Fibroblast of the aortic adventitia (primary cell): ENCODE measurements around the gene SRP14. TPM values are rescaled to one million over a fixed set of nuclear protein-coding genes. Genes with fewer than 3 reads are reported as not detected.

Experiments used
- DNase-seq: peaks from one replicate; pipeline ENCODE4 v3.0.0-alpha.2; 2010; ENCODE audit warnings: low read depth
- H3K4me3 ChIP-seq: 2 replicates; pipeline ENCODE4 v1.5.1; 2011; ENCODE audit warnings: low read depth, mild to moderate bottlenecking, control low read depth, low read length, moderate library complexity
- CTCF ChIP-seq: IDR thresholded peaks from 2 replicates; pipeline ENCODE4 v1.5.1; 2011; ENCODE audit warnings: mild to moderate bottlenecking, low read length, control low read depth, inconsistent platforms; ENCODE audit not compliant: insufficient read depth
- total RNA-seq: library from RNA; depleted of rRNA; stranded (reverse); fragments of >200 nt; gene quantifications from 2 replicates; pipeline ENCODE4 v1.2.3, GENCODE V29; 2012; ENCODE audit warnings: low replicate concordance

Gene SRP14
- total RNA-seq, 1 donor, result 204 TPM

- no peak for TF ChIP-seq CTCF
- H3K4me3 ChIP-seq, result no peak overlapping the region
- no peak for DNase-seq
These were observed 48.3 kb downstream of the SRP14 start for GRCh38 chr15:39990706-39991105.

GRCh38 chr15:39987821-39988220, 51.2 kb downstream of the SRP14 start:
- DNase-seq, result no peak
- no peak overlapping the region for H3K4me3 ChIP-seq
- TF ChIP-seq CTCF, result no peak

Other genes with a start within 250 kb of the SRP14 start
- gene GPR176, start 118.9 kb downstream of the SRP14 start, total RNA-seq, result 49.7 and 160 TPM in 2 replicates
- 46.5 and 61.1 TPM in 2 replicates for gene EIF2AK4, start 105.1 kb downstream of the SRP14 start, total RNA-seq
- gene BMF, start 69.7 kb upstream of the SRP14 start, total RNA-seq, result 2.3 and 10.6 TPM in 2 replicates
- 1.3 and 35.2 TPM in 2 replicates for gene BUB1B, start 121.9 kb upstream of the SRP14 start, total RNA-seq
- gene PAK6, start 199.9 kb upstream of the SRP14 start, total RNA-seq, result 0.09 TPM in 1 of 2 replicates, not detected in the other
- not detected in 2 replicates for gene ANKRD63, start 243.9 kb upstream of the SRP14 start, total RNA-seq